Hepatocyte (in vitro differentiated cells): ENCODE data around the gene GDF11.

Experiments
- CTCF ChIP-seq: fragments of 200-600 bp; sonication (generic); IDR thresholded peaks from 2 replicates; pipeline ENCODE4 v1.5.1; 2016; ENCODE audit warnings: antibody characterized with exemption, mild to moderate bottlenecking; ENCODE audit not compliant: poor library complexity
- EZH2 ChIP-seq: fragments of 200-600 bp; sonication (generic); IDR thresholded peaks from 2 replicates; pipeline ENCODE4 v1.6.1; 2016; ENCODE audit warnings: antibody characterized with exemption, mild to moderate bottlenecking, borderline replicate concordance
- EZH2phosphoT487 ChIP-seq: fragments of 200-600 bp; sonication (generic); IDR thresholded peaks from one replicate; pipeline ENCODE4 v1.6.1; 2018; ENCODE audit warnings: antibody characterized with exemption, mild to moderate bottlenecking, low read depth, moderate library complexity; ENCODE audit not compliant: unreplicated experiment, severe bottlenecking

GRCh38 chr12:55720894-55721444 lies 22.0 kb upstream of the GDF11 start:
- TF ChIP-seq CTCF (peak; percentile 50), EZH2 (no peak), EZH2phosphoT487 (no peak)
